Endothelial cell of umbilical vein (primary cell): ENCODE data around the gene MEGF11. TPM values are rescaled to one million over a fixed set of nuclear protein-coding genes. Genes with fewer than 3 reads are reported as not detected.

Experiments used
- BruUV-seq: library from RNA; stranded (reverse); fragments of 400-500 nt; replicated peaks from 2 replicates; lab custom pipeline; 2021; lab: Mats Ljungman, UMichigan
- CTCF ChIA-PET: fragments of 300-600, 350-600 bp; sonication (Branson Sonifier 250); formaldehyde crosslinking; loops from one replicate; lab custom pipeline; 2021; ENCODE audit warnings: antibody characterized with exemption, inconsistent platforms; lab: Charles Lee
- POLR2A ChIA-PET: fragments of 300-600, 350-600 bp; sonication (Branson Sonifier 250); formaldehyde crosslinking; loops from one replicate; lab custom pipeline; 2021; ENCODE audit warnings: antibody characterized with exemption, inconsistent platforms; lab: Charles Lee
- DNase-seq: peaks from one replicate; pipeline ENCODE4 v3.0.0-alpha.2; 2011; ENCODE audit warnings: low read depth, low spot score
- FAIRE-seq: peaks from 2 replicates; lab custom pipeline; 2011; peaks lifted over from hg19 to GRCh38; lab: Jason Lieb, UNC
- H2AFZ ChIP-seq: 2 replicates; pipeline ENCODE4 v1.6.0; 2012; ENCODE audit warnings: low read depth, low read length, control low read depth, inconsistent platforms
- H3K27ac ChIP-seq: 2 replicates; pipeline ENCODE4 v1.5.1; 2011; ENCODE audit warnings: low read depth, mild to moderate bottlenecking, control low read depth, low read length, moderate library complexity; ENCODE audit not compliant: insufficient read depth
- H3K27me3 ChIP-seq, 2 experiments: 2 replicates each; pipeline versions ENCODE4 v1.6.0 to v1.6.1; 2011; ENCODE audit warnings: low read length in 2 of 2, mixed read lengths in 1 of 2; ENCODE audit not compliant: control insufficient read depth in 2 of 2, insufficient read depth in 2 of 2
- H3K36me3 ChIP-seq, 2 experiments: 2 replicates in 1 of 2; 3 replicates in 1 of 2; pipeline ENCODE4 v1.5.1; 2011; ENCODE audit warnings: low read length in 2 of 2, mild to moderate bottlenecking in 1 of 2, moderate library complexity in 1 of 2; ENCODE audit not compliant: control insufficient read depth in 2 of 2, insufficient read depth in 2 of 2; ENCODE audit errors: extremely low read depth in 1 of 2
- H3K4me1 ChIP-seq: 3 replicates; pipeline ENCODE4 v1.5.1; 2011; ENCODE audit warnings: mild to moderate bottlenecking, low read length; ENCODE audit not compliant: control insufficient read depth, insufficient read depth; ENCODE audit errors: extremely low read depth
- H3K4me2 ChIP-seq: 2 replicates; pipeline ENCODE4 v1.6.1; 2011; ENCODE audit warnings: low read length, control low read depth, mixed read lengths; ENCODE audit not compliant: insufficient read depth
- H3K4me3 ChIP-seq, 3 experiments: fragments of 200-600 bp in 1 of 3; sonication (generic), shearing (Covaris generic) in 1 of 3; replicated peaks in 1 of 3; 2 replicates each; pipeline ENCODE4 v1.5.1; 2011 to 2016; ENCODE audit warnings: control low read depth in 3 of 3, low read length in 3 of 3, mild to moderate bottlenecking in 2 of 3, inconsistent platforms in 1 of 3, low read depth in 1 of 3, moderate library complexity in 1 of 3; ENCODE audit not compliant: insufficient read depth in 1 of 3
- H3K79me2 ChIP-seq: 2 replicates; pipeline ENCODE4 v1.6.0; 2012; ENCODE audit warnings: low read length, inconsistent platforms; ENCODE audit not compliant: control insufficient read depth, insufficient read depth
- H3K9ac ChIP-seq: replicated peaks from 2 replicates; pipeline ENCODE3; 2011; ENCODE audit warnings: low read length, control low read depth; ENCODE audit not compliant: insufficient read depth; ENCODE audit errors: extremely low read depth
- H3K9me1 ChIP-seq: replicated peaks from 3 replicates; pipeline ENCODE4 v1.6.0; 2011; ENCODE audit warnings: mild to moderate bottlenecking, low read length; ENCODE audit not compliant: control insufficient read depth, insufficient read depth; ENCODE audit errors: extremely low read depth
- H3K9me3 ChIP-seq: replicated peaks from 2 replicates; pipeline ENCODE4 v1.5.1; 2012; ENCODE audit warnings: low read length, inconsistent platforms; ENCODE audit not compliant: control insufficient read depth, insufficient read depth
- H4K20me1 ChIP-seq: replicated peaks from 2 replicates; pipeline ENCODE3; 2011; ENCODE audit warnings: mild to moderate bottlenecking, low read length; ENCODE audit not compliant: control insufficient read depth, insufficient read depth; ENCODE audit errors: extremely low read depth
- EZH2 ChIP-seq: IDR thresholded peaks from 2 replicates; pipeline ENCODE4 v1.6.1; 2012; ENCODE audit warnings: borderline replicate concordance, low read depth, mild to moderate bottlenecking, moderate library complexity, low read length, inconsistent platforms; ENCODE audit not compliant: severe bottlenecking
- FOS ChIP-seq: IDR thresholded peaks from 2 replicates; pipeline ENCODE4 v1.6.1; 2011; ENCODE audit warnings: mild to moderate bottlenecking, low read length, moderate library complexity, borderline replicate concordance; ENCODE audit not compliant: insufficient read depth
- GATA2 ChIP-seq: IDR thresholded peaks from 2 replicates; pipeline ENCODE4 v1.7.0; 2011; ENCODE audit warnings: low read depth, mild to moderate bottlenecking, moderate library complexity, mixed read lengths, low read length; ENCODE audit not compliant: insufficient read length, insufficient read depth
- JUN ChIP-seq: IDR thresholded peaks from 2 replicates; pipeline ENCODE4 v1.6.1; 2011; ENCODE audit warnings: borderline replicate concordance, low read depth; ENCODE audit not compliant: insufficient read length, insufficient read depth
- MYC ChIP-seq: IDR thresholded peaks from one replicate; pipeline ENCODE4 v1.6.1; 2011; ENCODE audit warnings: mild to moderate bottlenecking, low read depth, low read length
- POLR2A ChIP-seq: IDR thresholded peaks from 2 replicates; pipeline ENCODE4 v1.6.1; 2012; ENCODE audit warnings: low read depth, mild to moderate bottlenecking, control low read depth, low read length
- POLR2AphosphoS5 ChIP-seq: IDR thresholded peaks from 2 replicates; pipeline ENCODE4 v1.6.1; 2012; ENCODE audit warnings: low read depth, mild to moderate bottlenecking, control low read depth, low read length, moderate library complexity; ENCODE audit not compliant: insufficient read depth
- dilution Hi-C: fragments of 300-500 bp; cut with MboI; formaldehyde crosslinking; loops from one replicate; pipeline ENCODE4 v1.15.0; 2019; ENCODE audit warnings: low sequenced_read_pairs; ENCODE audit not compliant: extremely low pct_ligation_motif_present
- intact Hi-C: fragments of 100-400 bp; cut with micrococcal nuclease; formaldehyde crosslinking; loops from one replicate; pipeline ENCODE4 v1.10.0; 2022
- polyA plus RNA-seq, 4 experiments: library from polyadenylated mRNA; depleted of rRNA in 3 of 4; stranded (reverse) in 3 of 4; unstranded in 1 of 4; fragments of >200 nt; gene quantifications; 2 replicates each; pipeline versions ENCODE4 v1.2.1 to v1.2.3, GENCODE V29; 2011 to 2012; ENCODE audit warnings: missing spikeins in 1 of 4
- total RNA-seq: library from RNA; stranded (reverse); gene quantifications from 2 replicates; pipeline ENCODE4 v1.2.3, GENCODE V29; 2021
- TF ChIP-seq, protein P1 (sequence below): IDR thresholded peaks from 2 replicates; pipeline ENCODE4 v1.6.1; 2011; ENCODE audit not compliant: insufficient read depth, insufficient read length
- TF ChIP-seq, protein P2 (sequence below), 2 donors: IDR thresholded peaks; 1 replicate in 1 of 2; 2 replicates in 1 of 2; pipeline ENCODE4 v1.5.1; 2011; ENCODE audit warnings: low read length in 2 of 2, mild to moderate bottlenecking in 2 of 2, moderate library complexity in 2 of 2, control low read depth in 1 of 2, inconsistent platforms in 1 of 2, low read depth in 1 of 2; ENCODE audit not compliant: insufficient read depth in 1 of 2; ENCODE audit errors: extremely low read depth in 1 of 2

MEGF11 gene
- total and polyA plus RNA-seq, 2 donors (not counting 3 experiments of a cell fraction or from before 2014, with no cell fraction given), result not detected

DNA sequence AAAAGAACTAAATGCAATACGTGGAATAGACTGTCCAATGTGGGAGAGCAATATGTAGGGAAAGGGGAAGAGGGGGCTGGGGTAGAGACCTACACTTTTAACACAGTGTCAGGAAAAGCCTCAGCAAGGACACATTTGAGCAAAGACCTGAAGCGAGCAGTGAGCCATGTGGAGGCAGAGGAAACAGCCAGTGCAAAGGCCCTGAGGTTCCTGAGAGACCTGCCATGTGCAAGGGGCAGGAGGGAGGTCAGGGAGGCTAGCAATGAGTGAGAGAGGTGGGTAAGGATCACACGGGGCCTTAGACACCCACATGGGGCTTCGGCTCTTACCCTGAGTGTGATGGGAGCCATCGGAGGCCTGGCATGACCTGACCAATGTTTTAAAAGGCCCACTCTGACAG lies 203.3 kb downstream of the MEGF11 start:
- peaks cover 0 to 4% of the 10 kb centered on the region in 2 experiments for H3K27me3 ChIP-seq
- DNase-seq (no peak), FAIRE-seq (no peak)
- H2AFZ ChIP-seq, result no peak overlapping the region
- H3K4me1 ChIP-seq, result no peaks in the 10 kb centered on the region
- dilution Hi-C loops (no loop called here), intact Hi-C loops (no loop called here)
- no TSS peak for BruUV-seq
- H3K27ac ChIP-seq, result no peak overlapping the region
- H3K36me3 ChIP-seq, result no peaks in the 10 kb centered on the region
- H3K4me3 ChIP-seq, result no peak overlapping the region
- ChIA-PET POLR2A (no interaction called here), CTCF (no interaction called here)
- H3K4me2 ChIP-seq, result no peak overlapping the region
- no peaks in the 10 kb centered on the region for H3K9me3 ChIP-seq
- no peaks in the 10 kb centered on the region for H4K20me1 ChIP-seq
- TF ChIP-seq, protein P1, sequence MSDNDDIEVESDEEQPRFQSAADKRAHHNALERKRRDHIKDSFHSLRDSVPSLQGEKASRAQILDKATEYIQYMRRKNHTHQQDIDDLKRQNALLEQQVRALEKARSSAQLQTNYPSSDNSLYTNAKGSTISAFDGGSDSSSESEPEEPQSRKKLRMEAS, result no peak
- TF ChIP-seq MYC (no peak), POLR2AphosphoS5 (no peak), POLR2A (no peak), EZH2 (no peak), FOS (no peak), GATA2 (no peak), JUN (no peak)
- TF ChIP-seq, protein P2, sequence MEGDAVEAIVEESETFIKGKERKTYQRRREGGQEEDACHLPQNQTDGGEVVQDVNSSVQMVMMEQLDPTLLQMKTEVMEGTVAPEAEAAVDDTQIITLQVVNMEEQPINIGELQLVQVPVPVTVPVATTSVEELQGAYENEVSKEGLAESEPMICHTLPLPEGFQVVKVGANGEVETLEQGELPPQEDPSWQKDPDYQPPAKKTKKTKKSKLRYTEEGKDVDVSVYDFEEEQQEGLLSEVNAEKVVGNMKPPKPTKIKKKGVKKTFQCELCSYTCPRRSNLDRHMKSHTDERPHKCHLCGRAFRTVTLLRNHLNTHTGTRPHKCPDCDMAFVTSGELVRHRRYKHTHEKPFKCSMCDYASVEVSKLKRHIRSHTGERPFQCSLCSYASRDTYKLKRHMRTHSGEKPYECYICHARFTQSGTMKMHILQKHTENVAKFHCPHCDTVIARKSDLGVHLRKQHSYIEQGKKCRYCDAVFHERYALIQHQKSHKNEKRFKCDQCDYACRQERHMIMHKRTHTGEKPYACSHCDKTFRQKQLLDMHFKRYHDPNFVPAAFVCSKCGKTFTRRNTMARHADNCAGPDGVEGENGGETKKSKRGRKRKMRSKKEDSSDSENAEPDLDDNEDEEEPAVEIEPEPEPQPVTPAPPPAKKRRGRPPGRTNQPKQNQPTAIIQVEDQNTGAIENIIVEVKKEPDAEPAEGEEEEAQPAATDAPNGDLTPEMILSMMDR (IDR thresholded peaks at IDR 0.05; ENCODE audit: extremely low read depth in 1 of 2, insufficient read depth in 1 of 2, low read depth in 1 of 2, low read length in 2 of 2), result no peak
- H3K9me1 ChIP-seq, result no peaks in the 10 kb centered on the region
- H3K9ac ChIP-seq, result no peak overlapping the region
- no peaks in the 10 kb centered on the region for H3K79me2 ChIP-seq
